A549 treated with AZD9567 at 1 μM for 4 hours (cell line): ENCODE data around the gene ZNF391. TPM values are rescaled to one million over a fixed set of nuclear protein-coding genes. Genes with fewer than 3 reads are reported as not detected.

Experiments
- total RNA-seq: library from RNA; stranded (reverse); fragments of 200-300 nt; extraction: Qiagen RNA extraction; gene quantifications from 5 replicates; pipeline ENCODE4 v1.2.3, GENCODE V29; 2022; ENCODE audit not compliant: insufficient read depth

ZNF391 gene
- total RNA-seq: 0.15 to 0.22 TPM (median 0.21 TPM) in 4 of 5 replicates, not detected in the other

GRCh38 chr6:27388293-27389197 is at the start of gene ZNF391:
ZNF391 (plus strand) TSS chr6:27388759; CDS start chr6:27400371, 11,612 bp downstream.

Other genes with a start within 250 kb of the ZNF391 start
- 2.8 to 6.5 TPM (median 3.9 TPM) in 5 replicates for gene PRSS16, start 141.1 kb upstream of the ZNF391 start, total RNA-seq
- gene POM121L2, start 76.5 kb upstream of the ZNF391 start, total RNA-seq: not detected in 5 replicates
- 2.3 to 2.9 TPM (median 2.6 TPM) in 5 replicates for gene ZNF184, start 84.3 kb downstream of the ZNF391 start, total RNA-seq